Colonic mucosa (tissue), 4 donors: ENCODE data around the gene PEX5L. TPM values are rescaled to one million over a fixed set of nuclear protein-coding genes. Genes with fewer than 3 reads are reported as not detected.

Source experiments
- DNase-seq: peaks from one replicate; pipeline ENCODE4 v3.0.0-alpha.2; 2020
- H3K27ac ChIP-seq: fragments of 200-600 bp; one replicate; pipeline ENCODE4 v1.8.0; 2021
- H3K27me3 ChIP-seq: fragments of 200-600 bp; one replicate; pipeline ENCODE4 v1.8.0; 2021
- H3K36me3 ChIP-seq: fragments of 200-600 bp; one replicate; pipeline ENCODE4 v1.8.0; 2021
- H3K4me1 ChIP-seq: fragments of 200-600 bp; one replicate; pipeline ENCODE4 v1.8.0; 2021; ENCODE audit warnings: mild to moderate bottlenecking
- H3K4me3 ChIP-seq: fragments of 200-600 bp; one replicate; pipeline ENCODE4 v1.8.0; 2021
- H3K9ac ChIP-seq, 2 donors: one replicate each; pipeline ENCODE4 v1.7.0; 2013; ENCODE audit warnings: control low read depth in 2 of 2, low read depth in 2 of 2, low read length in 2 of 2
- H3K9me3 ChIP-seq: fragments of 200-600 bp; one replicate; pipeline ENCODE4 v1.8.0; 2021
- CTCF ChIP-seq: fragments of 200-600 bp; IDR thresholded peaks from one replicate; pipeline ENCODE4 v1.8.0; 2022; ENCODE audit warnings: antibody characterized with exemption, mild to moderate bottlenecking
- intact Hi-C: fragments of 100-400 bp; cut with DNase I; formaldehyde crosslinking; loops from one replicate; pipeline ENCODE4 v1.14.1; 2022
- total RNA-seq, 2 donors: library from RNA; stranded (reverse); fragmentation: NEBNext Ultra II Directional in 1 of 2; extraction: Animal tissue kit (Norgen Biotek cat#: 25700) in 1 of 2; gene quantifications; one replicate each; pipeline ENCODE4 v1.2.1, GENCODE V29; 2021
- donor health status: healthy.
- donor health status: DM: no; HTN: no; CAD: no.
- donor health status: DM: no; HTN: no; CAD: no.

Gene PEX5L
- total RNA-seq, 2 donors from 2014 or later: not detected

GRCh38 chr3:179972881-179973423 lies 63.8 kb downstream of the PEX5L start:
- Histone ChIP-seq H3K9ac (no peak overlapping the region), H3K36me3 (no peaks in the 10 kb centered on the region), H3K27ac (no peak overlapping the region), H3K4me1 (no peaks in the 10 kb centered on the region), H3K9me3 (no peaks in the 10 kb centered on the region), H3K4me3 (no peak overlapping the region), H3K27me3 (no peaks in the 10 kb centered on the region)
- intact Hi-C loops: no loop called here
- TF ChIP-seq CTCF: no peak
- DNase-seq: no peak

GRCh38 chr3:179971280-179971679 lies 65.5 kb downstream of the PEX5L start:
- DNase-seq: no peak
- intact Hi-C loops: no loop called here
- no peaks in the 10 kb centered on the region for H3K9me3 ChIP-seq
- no peak overlapping the region for H3K4me3 ChIP-seq
- no peaks in the 10 kb centered on the region for H3K4me1 ChIP-seq
- H3K27me3 ChIP-seq: no peaks in the 10 kb centered on the region
- H3K27ac ChIP-seq: no peak overlapping the region
- no peaks in the 10 kb centered on the region for H3K36me3 ChIP-seq
- no peak overlapping the region for H3K9ac ChIP-seq
- TF ChIP-seq CTCF: no peak

DNA sequence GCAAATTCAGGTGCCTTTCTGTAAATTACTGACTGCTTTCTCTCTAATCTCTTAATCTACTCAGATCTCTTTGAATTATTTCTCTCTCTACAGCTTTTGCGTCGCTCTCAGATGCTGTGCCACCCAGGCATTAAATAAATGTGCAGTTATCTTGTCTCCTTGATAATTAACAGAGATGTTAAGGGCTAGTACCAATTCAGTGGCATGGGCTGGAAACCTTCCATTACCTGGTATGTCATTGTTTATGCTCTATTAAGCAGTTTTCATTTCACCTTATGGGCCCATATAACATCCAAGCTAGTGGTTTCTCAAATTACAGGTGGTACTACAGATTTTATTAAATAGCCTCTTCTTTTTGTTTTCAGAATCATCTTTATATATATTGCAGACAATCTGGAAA lies 66.0 kb downstream of the PEX5L start:
- Histone ChIP-seq H3K9ac (no peak overlapping the region), H3K4me3 (no peak overlapping the region), H3K9me3 (no peaks in the 10 kb centered on the region), H3K36me3 (no peaks in the 10 kb centered on the region), H3K27ac (no peak overlapping the region), H3K27me3 (no peaks in the 10 kb centered on the region), H3K4me1 (no peaks in the 10 kb centered on the region)
- no peak for DNase-seq
- intact Hi-C loops: no loop called here
- TF ChIP-seq CTCF: no peak

- Histone ChIP-seq H3K4me3 (no peak overlapping the region), H3K27me3 (no peaks in the 10 kb centered on the region), H3K9ac (no peak overlapping the region), H3K9me3 (no peaks in the 10 kb centered on the region), H3K36me3 (no peaks in the 10 kb centered on the region), H3K27ac (no peak overlapping the region), H3K4me1 (no peaks in the 10 kb centered on the region)
- intact Hi-C loops: no loop called here
- no peak for DNase-seq
- TF ChIP-seq CTCF: no peak
Observed at GRCh38 chr3:179969525-179969924, 67.2 kb downstream of the PEX5L start.

GRCh38 chr3:179967622-179968021 lies 69.1 kb downstream of the PEX5L start:
- no peaks in the 10 kb centered on the region for H3K9me3 ChIP-seq
- intact Hi-C loops: no loop called here
- H3K9ac ChIP-seq: no peak overlapping the region
- no peak overlapping the region for H3K4me3 ChIP-seq
- H3K27ac ChIP-seq: no peak overlapping the region
- H3K27me3 ChIP-seq: no peaks in the 10 kb centered on the region
- no peak for TF ChIP-seq CTCF
- no peaks in the 10 kb centered on the region for H3K36me3 ChIP-seq
- H3K4me1 ChIP-seq: no peaks in the 10 kb centered on the region
- no peak for DNase-seq

- Histone ChIP-seq H3K9me3 (no peaks in the 10 kb centered on the region), H3K4me3 (no peak overlapping the region), H3K27ac (no peak overlapping the region), H3K9ac (no peak overlapping the region), H3K4me1 (no peaks in the 10 kb centered on the region), H3K36me3 (no peaks in the 10 kb centered on the region), H3K27me3 (no peaks in the 10 kb centered on the region)
- no peak for TF ChIP-seq CTCF
- DNase-seq: no peak
- intact Hi-C loops: no loop called here
Observed at GRCh38 chr3:179964890-179965289, 71.8 kb downstream of the PEX5L start.
